ENCODE measurements around the gene PET117.
"Not testable (repeated sequence)": the region's sequence is repeated elsewhere in the genome, so short reads cannot be mapped to it uniquely, and the experiment has no call there.

PET117 gene

DNA sequence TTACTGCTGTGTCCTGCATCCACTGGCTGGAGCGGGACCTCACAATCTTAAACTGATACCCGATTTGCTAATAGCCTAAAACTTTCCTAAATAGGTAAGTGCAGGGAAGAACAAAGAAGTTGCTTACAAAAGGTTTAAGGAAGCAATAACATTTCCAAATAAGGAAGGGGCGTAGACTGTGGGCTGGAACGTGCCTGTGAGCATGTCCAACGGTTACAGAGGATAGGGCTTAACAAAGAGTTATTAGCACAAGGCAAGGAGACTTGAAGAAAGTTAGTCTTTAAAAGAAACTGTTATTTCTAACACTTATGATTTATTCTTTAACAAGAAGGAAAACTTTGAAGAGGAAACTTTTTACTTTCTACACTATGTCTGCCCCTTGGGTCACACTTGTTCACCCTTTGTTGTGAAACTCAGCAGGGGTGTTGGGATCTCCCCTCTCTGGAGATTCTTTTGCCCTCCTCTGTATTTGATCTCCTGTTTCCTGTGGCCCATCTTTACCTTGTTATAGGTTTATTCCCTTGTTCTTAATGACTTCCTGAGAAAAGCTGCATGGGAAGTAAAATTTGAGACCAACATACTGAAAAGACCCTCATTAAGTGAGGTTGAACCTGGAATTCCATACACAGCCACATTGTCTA is 28.7 kb downstream of the PET117 start:
- TF ChIP-seq, protein P1, sequence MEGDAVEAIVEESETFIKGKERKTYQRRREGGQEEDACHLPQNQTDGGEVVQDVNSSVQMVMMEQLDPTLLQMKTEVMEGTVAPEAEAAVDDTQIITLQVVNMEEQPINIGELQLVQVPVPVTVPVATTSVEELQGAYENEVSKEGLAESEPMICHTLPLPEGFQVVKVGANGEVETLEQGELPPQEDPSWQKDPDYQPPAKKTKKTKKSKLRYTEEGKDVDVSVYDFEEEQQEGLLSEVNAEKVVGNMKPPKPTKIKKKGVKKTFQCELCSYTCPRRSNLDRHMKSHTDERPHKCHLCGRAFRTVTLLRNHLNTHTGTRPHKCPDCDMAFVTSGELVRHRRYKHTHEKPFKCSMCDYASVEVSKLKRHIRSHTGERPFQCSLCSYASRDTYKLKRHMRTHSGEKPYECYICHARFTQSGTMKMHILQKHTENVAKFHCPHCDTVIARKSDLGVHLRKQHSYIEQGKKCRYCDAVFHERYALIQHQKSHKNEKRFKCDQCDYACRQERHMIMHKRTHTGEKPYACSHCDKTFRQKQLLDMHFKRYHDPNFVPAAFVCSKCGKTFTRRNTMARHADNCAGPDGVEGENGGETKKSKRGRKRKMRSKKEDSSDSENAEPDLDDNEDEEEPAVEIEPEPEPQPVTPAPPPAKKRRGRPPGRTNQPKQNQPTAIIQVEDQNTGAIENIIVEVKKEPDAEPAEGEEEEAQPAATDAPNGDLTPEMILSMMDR (IDR thresholded peaks at IDR 0.05; ENCODE audit: insufficient read depth, low read length, poor library complexity, severe bottlenecking), result no peak
- no peak for DNase-seq (ENCODE audit: extremely low read depth, insufficient read length)
- Histone ChIP-seq H3K4me3 (replicated peaks; ENCODE audit: low read depth, low read length) (no peak overlapping the region), H3K36me3 (ENCODE audit: control insufficient read depth, insufficient read depth, low read length) (peaks cover 7% of the 10 kb centered on the region), H3K27me3 (replicated peaks; ENCODE audit: control insufficient read depth, insufficient read depth, low read length) (no peaks in the 10 kb centered on the region)

DNA sequence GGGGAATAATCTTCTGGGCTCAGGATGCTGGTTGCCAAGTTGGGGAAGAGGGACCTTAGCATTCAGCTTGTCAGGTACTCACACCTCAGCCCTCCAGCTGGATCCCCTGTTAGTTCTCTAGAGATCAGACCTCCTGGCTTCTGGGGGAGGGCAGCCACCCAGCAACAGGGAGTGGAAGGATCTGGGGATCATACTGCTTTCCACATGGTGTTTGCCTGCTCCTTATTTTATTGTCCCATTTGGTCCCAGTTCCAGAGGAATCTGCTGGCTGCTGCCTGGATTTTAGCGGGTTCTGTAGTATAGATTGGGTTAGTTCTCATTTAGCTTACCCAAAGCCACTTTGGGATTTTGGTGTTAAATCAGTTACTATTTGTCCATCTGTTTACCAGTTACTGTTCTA is 29.3 kb downstream of the PET117 start:
- no peak for DNase-seq (ENCODE audit: extremely low read depth, insufficient read length)
- Histone ChIP-seq H3K36me3 (ENCODE audit: control insufficient read depth, insufficient read depth, low read length) (peaks cover 6% of the 10 kb centered on the region), H3K27me3 (replicated peaks; ENCODE audit: control insufficient read depth, insufficient read depth, low read length) (no peaks in the 10 kb centered on the region), H3K4me3 (replicated peaks; ENCODE audit: low read depth, low read length) (no peak overlapping the region)
- TF ChIP-seq, protein P1 (IDR thresholded peaks at IDR 0.05; ENCODE audit: insufficient read depth, low read length, poor library complexity, severe bottlenecking), result no peak

- TF ChIP-seq, protein P1 (IDR thresholded peaks at IDR 0.05; ENCODE audit: insufficient read depth, low read length, poor library complexity, severe bottlenecking), result no peak
- no peaks in the 10 kb centered on the region for H3K27me3 ChIP-seq (replicated peaks; ENCODE audit: control insufficient read depth, insufficient read depth, low read length)
- H3K36me3 ChIP-seq (ENCODE audit: control insufficient read depth, insufficient read depth, low read length), result peaks cover 4% of the 10 kb centered on the region
- H3K4me3 ChIP-seq (replicated peaks; ENCODE audit: low read depth, low read length), result no peak overlapping the region
- DNase-seq (ENCODE audit: extremely low read depth, insufficient read length), result no peak
Observed at GRCh38 chr20:18172379-18172778, 34.7 kb downstream of the PET117 start.

- DNase-seq (ENCODE audit: extremely low read depth, insufficient read length), result no peak
- H3K27me3 ChIP-seq (replicated peaks; ENCODE audit: control insufficient read depth, insufficient read depth, low read length), result no peaks in the 10 kb centered on the region
Observed at GRCh38 chr20:18174906-18175683, 37.4 kb downstream of the PET117 start.

GRCh38 chr20:18176318-18176785 is 38.7 kb downstream of the PET117 start:
- H3K4me3 ChIP-seq (replicated peaks; ENCODE audit: low read depth, low read length), result no peak overlapping the region

More at GRCh38 chr20:18174906-18175683, 37.4 kb downstream of the PET117 start:
- TF ChIP-seq, protein P1 (IDR thresholded peaks at IDR 0.05; ENCODE audit: insufficient read depth, low read length, poor library complexity, severe bottlenecking), result no peak
- H3K36me3 ChIP-seq (ENCODE audit: control insufficient read depth, insufficient read depth, low read length), result peaks cover 4% of the 10 kb centered on the region
- no peak overlapping the region for H3K4me3 ChIP-seq (replicated peaks; ENCODE audit: low read depth, low read length)

DNA sequence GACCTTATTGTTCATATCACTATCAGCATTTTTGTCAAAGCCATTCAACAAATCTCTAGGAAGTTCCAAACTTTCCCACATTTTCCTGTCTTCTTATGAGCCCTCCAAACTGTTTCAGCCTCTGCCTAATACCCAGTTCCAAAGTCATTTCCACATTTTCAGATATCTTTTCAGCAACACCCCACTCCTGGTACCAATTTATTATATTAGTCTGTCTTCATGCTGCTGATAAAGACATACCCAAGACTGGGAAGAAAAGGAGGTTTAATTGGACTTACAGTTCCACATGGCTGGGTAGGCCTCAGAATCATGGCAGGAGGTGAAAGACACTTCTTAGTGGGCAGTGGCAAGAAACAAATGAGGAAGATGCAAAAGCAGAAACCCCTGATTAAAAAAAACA is 42.7 kb downstream of the PET117 start:
- not testable (repeated sequence) for H3K27me3 ChIP-seq (replicated peaks; ENCODE audit: control insufficient read depth, insufficient read depth, low read length); H3K36me3 ChIP-seq (ENCODE audit: control insufficient read depth, insufficient read depth, low read length); H3K4me3 ChIP-seq (replicated peaks; ENCODE audit: low read depth, low read length); DNase-seq (ENCODE audit: extremely low read depth, insufficient read length)

More at GRCh38 chr20:18176318-18176785, 38.7 kb downstream of the PET117 start:
- H3K36me3 ChIP-seq (ENCODE audit: control insufficient read depth, insufficient read depth, low read length), result peaks cover 4% of the 10 kb centered on the region
- no peak for DNase-seq (ENCODE audit: extremely low read depth, insufficient read length)
- TF ChIP-seq, protein P1 (IDR thresholded peaks at IDR 0.05; ENCODE audit: insufficient read depth, low read length, poor library complexity, severe bottlenecking), result no peak
- H3K27me3 ChIP-seq (replicated peaks; ENCODE audit: control insufficient read depth, insufficient read depth, low read length), result no peaks in the 10 kb centered on the region

Measured in GM06990 (cell line).